Measurements from ENCODE around the gene PHPT1.

Gene PHPT1

DNA sequence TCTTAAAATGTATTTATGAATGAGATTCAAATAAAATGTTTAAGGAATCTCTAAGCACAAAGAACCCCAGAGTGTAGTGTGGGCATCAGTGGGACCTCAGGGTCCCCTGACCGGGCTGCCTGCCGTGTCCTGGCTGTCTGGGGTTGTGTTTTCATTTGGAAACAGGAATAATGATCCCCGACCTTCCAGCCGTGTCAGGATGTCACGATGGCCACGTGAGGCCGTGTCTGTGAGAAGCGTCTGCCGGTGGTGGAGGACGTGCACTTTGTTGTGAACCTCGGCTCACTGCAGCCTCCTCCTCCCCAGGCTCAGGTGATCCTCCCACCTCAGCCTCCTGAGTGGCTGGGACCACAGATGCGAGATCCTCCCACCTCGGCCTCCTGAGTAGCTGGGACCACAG, 41.5 kb downstream of the PHPT1 start:
- DNase-seq: no peak

DNA sequence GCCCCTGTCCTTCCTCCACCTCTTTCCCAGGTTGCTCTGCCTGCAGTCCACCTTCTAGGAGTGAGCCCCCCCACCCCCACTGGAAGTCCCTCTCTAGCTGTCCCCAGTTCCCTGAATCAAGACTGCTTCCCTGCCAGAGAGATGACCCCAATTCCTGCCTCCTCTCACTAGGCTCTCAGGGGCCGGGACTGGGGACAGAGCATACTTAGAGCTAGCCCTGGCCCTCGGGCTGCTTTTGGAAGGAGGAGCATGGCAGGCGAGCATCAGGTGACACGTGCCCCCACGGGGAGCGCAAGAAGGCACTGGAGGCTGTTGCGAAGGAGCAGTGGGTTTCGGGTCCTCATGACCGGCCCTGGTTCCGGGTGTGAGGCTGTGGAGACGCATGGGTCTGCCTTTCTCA, 46.8 kb downstream of the PHPT1 start:
- DNase-seq: no peak

DNA sequence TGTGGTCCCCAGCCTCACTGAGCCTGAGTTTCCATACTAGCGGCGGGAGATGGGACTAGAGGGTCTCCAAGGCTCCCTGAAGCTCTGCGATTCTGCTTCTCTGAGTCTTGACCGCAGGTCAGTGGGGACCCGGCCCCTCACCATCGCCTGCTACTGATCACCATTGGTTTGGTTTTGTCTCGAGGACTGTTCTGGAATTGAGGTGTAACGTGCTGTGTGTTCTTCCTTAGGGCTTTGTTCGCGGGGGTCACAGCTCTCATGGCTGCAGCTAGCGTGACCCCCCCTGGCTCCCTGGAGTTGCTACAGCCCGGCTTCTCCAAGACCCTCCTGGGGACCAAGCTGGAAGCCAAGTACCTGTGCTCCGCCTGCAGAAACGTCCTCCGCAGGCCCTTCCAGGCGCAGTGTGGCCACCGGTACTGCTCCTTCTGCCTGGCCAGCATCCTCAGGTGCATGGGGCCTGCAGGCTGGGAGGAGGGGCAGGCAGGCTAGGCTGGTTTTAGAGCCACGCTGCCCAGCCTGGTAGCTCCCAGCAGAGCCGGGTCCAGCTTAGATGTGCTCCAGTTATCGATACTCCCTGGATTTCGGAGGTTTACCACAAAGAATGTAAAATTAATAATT, 49.4 kb downstream of the PHPT1 start:
- no peak for DNase-seq

DNA sequence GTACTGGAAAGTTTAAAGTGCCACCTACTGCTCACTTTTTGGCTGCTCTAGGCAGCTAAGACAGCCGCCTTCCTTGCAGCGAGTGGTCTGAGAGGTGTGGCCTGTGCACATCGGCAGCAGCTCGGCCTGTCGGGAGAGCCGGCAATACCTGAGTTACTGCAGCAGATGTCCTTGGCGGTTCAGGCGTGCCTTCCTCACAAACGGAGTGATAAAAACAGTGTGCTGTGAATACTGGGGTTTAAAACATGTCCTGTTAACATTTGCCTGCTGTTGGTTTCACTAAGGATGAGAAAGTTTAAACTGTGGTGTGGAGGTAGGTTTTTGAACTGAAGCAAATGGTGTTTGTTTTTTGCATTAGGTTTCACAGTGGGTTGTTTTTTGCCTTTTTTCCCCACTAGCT, 50.0 kb downstream of the PHPT1 start:
- no peak for DNase-seq

DNA sequence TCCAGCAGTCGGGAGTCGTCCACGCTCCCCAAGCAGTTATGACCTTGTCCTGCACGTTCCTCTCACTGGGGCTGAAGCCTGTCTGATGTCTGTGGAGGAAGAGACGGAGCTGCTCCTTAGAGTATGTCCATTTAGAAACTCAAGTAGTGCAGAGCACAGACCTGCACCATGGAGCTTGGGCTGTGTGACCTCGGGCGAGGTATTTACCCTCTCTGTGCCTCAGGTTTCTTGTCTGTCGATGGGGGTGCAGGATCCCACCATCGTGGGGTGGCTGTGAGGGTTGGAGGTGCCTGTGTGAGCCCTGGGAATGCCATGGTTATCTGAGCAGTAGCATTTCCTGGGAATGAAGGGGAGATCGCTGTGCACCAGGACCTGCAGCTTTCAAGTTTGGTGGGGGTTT, 51.3 kb downstream of the PHPT1 start:
- DNase-seq: no peak
